HG03039 (cell line): ENCODE measurements around the gene UGT1A8.

Experiments
- ATAC-seq: cut with Tn5 transposase; IDR thresholded peaks from one replicate; pipeline ENCODE4 v1.9.1; 2021; ENCODE audit warnings: mild to moderate bottlenecking, moderate library complexity; ENCODE audit not compliant: unreplicated experiment

The UGT1A8 gene

DNA sequence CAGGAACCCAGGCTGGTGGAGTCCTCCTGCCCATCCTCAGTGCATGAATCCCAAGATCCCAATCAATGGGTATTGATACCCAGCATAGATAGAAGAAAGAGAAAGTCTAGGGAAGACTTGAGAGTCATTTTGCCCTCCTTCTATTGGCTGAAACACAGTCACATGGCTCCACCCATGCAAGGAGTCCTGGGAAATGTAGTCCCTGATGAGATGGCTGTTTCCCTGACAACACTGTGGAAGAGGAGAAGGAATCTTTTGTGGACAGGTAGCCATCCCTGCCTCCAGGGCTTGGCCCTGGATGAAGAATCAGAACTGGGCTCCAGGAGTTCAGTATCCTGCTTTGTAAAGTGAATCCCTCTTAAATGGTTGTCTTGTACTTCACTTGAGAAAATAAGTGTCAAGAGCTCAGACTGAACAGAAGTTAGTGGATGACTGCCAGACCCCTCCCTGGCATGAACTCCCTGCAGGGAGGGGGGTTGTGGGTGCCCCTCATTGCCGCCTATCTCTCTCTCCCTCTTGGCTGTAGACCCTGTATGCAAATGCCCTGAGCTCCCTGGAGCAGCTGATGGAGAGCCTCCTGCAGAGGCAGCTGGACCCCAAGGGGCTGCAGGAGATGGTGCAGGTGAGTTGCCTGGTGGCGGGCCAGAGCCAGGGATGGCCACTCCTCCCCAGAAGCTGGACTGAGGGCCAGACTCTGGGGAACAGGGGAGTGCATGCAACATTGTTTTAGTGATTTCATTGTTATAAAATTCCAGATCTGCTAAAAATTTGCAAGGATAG lies 196.8 kb downstream of the UGT1A8 start:
- ATAC-seq, result no peak

- no peak for ATAC-seq
These were observed 198.4 kb downstream of the UGT1A8 start for GRCh38 chr2:233815861-233816260.

- ATAC-seq, result no peak
These were observed 198.9 kb downstream of the UGT1A8 start for GRCh38 chr2:233816334-233816733.

GRCh38 chr2:233816771-233817170 lies 199.3 kb downstream of the UGT1A8 start:
- no peak for ATAC-seq

- ATAC-seq, result no peak
These were observed 200.0 kb downstream of the UGT1A8 start for GRCh38 chr2:233817361-233817911.

DNA sequence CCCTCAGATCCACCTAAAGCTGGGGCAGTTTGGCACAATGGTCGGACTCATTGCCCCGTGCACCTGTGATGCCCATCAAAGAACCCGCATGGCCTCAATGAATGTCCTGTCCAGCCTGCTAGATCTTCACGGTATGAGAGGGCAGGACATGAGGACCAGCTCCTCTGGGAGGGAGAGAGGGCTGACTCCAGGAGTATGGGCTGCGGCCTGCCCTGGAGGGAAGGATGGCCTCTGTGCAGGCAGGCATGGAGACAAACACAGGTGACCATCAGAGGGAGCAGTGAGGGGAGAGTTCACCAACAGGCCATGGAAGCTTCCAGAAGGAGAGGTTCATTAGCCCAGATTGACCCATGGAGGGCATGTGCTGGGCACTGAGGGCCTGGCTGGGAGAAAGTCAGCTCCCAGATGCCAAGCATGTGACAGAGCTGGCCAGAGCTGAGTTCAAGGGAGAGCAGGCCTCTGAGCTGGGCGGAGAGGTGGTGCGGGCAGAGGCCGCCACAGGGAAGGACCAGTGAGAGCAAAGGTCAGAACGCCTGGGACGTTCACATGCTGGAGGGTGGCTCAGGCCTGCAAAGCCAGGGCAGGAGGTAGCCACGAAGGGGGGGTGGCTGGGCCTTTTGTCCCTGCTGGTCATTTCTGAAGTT lies 200.7 kb downstream of the UGT1A8 start:
- no peak for ATAC-seq

GRCh38 chr2:233818639-233819621 lies 201.5 kb downstream of the UGT1A8 start:
- no peak for ATAC-seq

DNA sequence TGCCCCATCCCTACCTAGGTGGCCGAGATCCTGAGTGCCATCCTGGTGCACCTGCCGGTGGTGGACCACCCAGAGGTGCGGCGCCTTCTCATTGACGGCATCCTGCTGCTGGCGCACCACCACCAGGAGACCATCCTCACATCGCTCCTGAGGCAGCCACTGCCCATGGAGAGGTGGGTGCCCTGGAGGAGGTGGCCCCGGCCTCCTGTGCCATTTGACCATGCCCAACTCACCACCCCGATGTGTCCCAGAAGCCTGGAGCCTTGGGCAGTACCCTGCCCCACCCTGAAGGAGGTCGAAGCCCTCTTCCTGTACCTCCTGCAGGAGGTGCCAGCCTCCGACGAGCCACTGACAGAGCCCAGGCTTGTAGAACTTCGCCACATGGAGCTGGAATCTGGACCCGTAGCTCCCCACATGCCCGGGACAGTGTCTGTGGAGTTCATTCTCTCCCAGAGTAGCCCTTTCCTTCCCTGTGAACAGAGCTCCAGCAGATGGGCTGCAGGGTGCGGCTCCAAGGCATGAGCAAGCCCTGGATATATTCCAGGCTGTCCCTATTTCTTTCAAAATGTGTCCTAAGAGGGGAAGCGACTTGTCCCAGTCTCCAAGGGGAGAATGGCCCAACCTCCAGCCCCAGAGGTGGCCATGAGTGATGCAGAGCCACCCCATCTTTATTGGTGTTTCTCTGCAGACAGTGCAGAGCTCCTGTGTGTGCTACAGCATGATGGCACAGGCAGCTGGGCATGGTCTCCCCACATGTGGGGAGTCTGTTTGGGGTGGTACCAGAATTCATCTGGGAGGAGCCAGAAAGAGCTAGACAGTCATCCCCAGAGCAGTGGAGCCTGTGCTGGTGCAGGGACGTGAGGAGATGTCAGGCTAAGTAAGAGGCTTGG lies 202.7 kb downstream of the UGT1A8 start:
- ATAC-seq, result no peak

DNA sequence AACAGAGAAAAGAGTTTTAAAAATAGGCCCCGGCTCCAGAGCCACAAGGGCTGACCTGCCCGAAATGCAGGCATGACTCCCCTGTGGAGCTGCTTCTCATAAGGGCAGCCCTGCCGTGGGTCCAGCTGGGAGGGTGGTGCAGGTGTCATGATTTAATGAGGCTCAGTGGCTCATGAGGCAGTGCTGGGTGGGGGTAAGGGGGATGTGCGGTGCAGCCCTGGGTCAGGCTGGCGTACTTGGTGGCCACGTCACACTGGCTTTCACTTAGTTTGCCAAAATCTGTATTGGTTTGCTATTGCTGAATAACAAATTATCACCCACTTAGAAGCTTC lies 203.3 kb downstream of the UGT1A8 start:
- ATAC-seq, result no peak

DNA sequence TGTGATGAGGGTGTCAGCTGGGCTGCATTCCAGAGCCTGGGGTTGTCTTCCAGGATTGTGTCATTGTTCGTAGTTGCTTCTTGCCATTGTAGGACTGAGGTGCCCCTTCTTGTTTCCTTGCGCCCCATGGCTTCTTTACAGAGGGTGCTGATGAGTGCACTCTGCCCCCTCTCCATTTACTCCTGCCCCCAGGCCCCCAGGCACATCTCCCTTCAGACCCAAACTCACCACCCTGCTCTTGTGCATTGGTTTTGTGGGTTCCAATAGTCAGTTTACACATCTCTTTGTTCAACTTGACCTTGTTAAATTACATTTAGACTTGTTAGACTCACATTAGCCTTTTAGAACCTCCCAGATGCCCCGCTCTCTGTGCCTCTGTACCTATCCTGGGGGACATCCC lies 203.8 kb downstream of the UGT1A8 start:
- ATAC-seq, result no peak

- no peak for ATAC-seq
These were observed 204.3 kb downstream of the UGT1A8 start for GRCh38 chr2:233821709-233822100.

- no peak for ATAC-seq
These were observed 204.8 kb downstream of the UGT1A8 start for GRCh38 chr2:233822101-233822771.
